AG10803 (cell line): Measurements from ENCODE around the gene MFAP5.
A peak's percentile ranks its signal among the peaks of the same experiment; 100 is the strongest.

Source experiments
- DNase-seq: peaks from one replicate; pipeline ENCODE4 v3.0.0; 2010; ENCODE audit warnings: low read depth
- H3K4me3 ChIP-seq: 2 replicates; pipeline ENCODE4 v1.5.1; 2011; ENCODE audit warnings: mild to moderate bottlenecking, low read length, control low read depth
- TF ChIP-seq, protein P1 (sequence below): conservative IDR thresholded peaks from 2 replicates; pipeline ENCODE4 v1.5.1; 2011; ENCODE audit warnings: mild to moderate bottlenecking, low read length, control low read depth, inconsistent platforms

Gene MFAP5

GRCh38 chr12:8661751-8662150 lies 875 bp downstream of the MFAP5 start:
- H3K4me3 ChIP-seq = peak overlapping the region; percentile 61
- DNase-seq = peak; percentile 40

GRCh38 chr12:8661016-8661415 lies 1.6 kb downstream of the MFAP5 start:
- DNase-seq = peak; percentile 23
- peak overlapping the region; percentile 61 for H3K4me3 ChIP-seq
- TF ChIP-seq, protein P1, sequence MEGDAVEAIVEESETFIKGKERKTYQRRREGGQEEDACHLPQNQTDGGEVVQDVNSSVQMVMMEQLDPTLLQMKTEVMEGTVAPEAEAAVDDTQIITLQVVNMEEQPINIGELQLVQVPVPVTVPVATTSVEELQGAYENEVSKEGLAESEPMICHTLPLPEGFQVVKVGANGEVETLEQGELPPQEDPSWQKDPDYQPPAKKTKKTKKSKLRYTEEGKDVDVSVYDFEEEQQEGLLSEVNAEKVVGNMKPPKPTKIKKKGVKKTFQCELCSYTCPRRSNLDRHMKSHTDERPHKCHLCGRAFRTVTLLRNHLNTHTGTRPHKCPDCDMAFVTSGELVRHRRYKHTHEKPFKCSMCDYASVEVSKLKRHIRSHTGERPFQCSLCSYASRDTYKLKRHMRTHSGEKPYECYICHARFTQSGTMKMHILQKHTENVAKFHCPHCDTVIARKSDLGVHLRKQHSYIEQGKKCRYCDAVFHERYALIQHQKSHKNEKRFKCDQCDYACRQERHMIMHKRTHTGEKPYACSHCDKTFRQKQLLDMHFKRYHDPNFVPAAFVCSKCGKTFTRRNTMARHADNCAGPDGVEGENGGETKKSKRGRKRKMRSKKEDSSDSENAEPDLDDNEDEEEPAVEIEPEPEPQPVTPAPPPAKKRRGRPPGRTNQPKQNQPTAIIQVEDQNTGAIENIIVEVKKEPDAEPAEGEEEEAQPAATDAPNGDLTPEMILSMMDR = no peak

More at GRCh38 chr12:8661751-8662150, 875 bp downstream of the MFAP5 start:
- TF ChIP-seq, protein P1 = no peak

DNA sequence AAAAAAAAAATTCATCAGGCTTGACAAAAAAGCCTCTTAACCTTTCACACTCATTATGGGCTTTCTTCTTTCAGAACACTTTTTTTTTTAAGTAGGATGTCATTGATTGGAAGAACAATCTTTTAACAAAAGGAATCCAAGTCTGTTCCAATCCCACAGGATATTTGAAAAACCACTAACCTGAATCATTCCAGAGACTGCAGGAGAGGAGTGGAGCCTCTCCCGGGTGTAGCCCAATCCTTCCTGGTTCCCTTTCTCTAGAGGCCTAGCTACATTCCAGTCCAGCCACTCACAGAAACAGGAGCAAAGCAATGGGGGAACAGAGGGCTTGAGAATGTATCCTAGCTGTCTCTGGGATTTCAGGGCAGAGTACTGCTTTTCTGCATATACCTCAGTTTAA lies 4.3 kb downstream of the MFAP5 start:
- TF ChIP-seq, protein P1 = no peak
- DNase-seq = peak; percentile 92
- H3K4me3 ChIP-seq = no peak overlapping the region

- DNase-seq = no peak
- TF ChIP-seq, protein P1 = no peak
These were observed 7.2 kb downstream of the MFAP5 start for GRCh38 chr12:8655421-8655820.

GRCh38 chr12:8648576-8649205 lies 13.9 kb downstream of the MFAP5 start:
- TF ChIP-seq, protein P1 = no peak
- no peak for DNase-seq
- H3K4me3 ChIP-seq = no peak overlapping the region

More at GRCh38 chr12:8655421-8655820, 7.2 kb downstream of the MFAP5 start:
- H3K4me3 ChIP-seq = no peak overlapping the region

- no peak overlapping the region for H3K4me3 ChIP-seq
- TF ChIP-seq, protein P1 = no peak
- DNase-seq = no peak
These were observed 14.7 kb downstream of the MFAP5 start for GRCh38 chr12:8647968-8648367.
